A549 (cell line): Measurements from ENCODE around the gene PIP4K2A.

Source experiments
- CTCF ChIP-seq: fragments of >200 bp; sonication (Bioruptor Twin); formaldehyde crosslinking; IDR thresholded peaks from 3 replicates; pipeline ENCODE4 v1.5.1; 2016
- HDAC2 ChIP-seq: fragments of 200-600 bp; sonication (generic); IDR thresholded peaks from 2 replicates; pipeline ENCODE4 v1.6.1; 2016
- HOXB13 ChIP-seq: fragments of 250-450 bp; sonication (Bioruptor Pico); IDR thresholded peaks from 2 replicates; pipeline ENCODE4 v1.5.0; 2020; ENCODE audit warnings: low read depth, mild to moderate bottlenecking, moderate library complexity
- JUN ChIP-seq, 2 experiments: fragments of >200 bp; sonication (Bioruptor Twin); formaldehyde crosslinking; IDR thresholded peaks; 2 replicates in 1 of 2; 3 replicates in 1 of 2; pipeline ENCODE4 v1.6.1; 2016 to 2017
- JUNB ChIP-seq: fragments of >200 bp; sonication (Bioruptor Twin); formaldehyde crosslinking; IDR thresholded peaks from 2 replicates; pipeline ENCODE4 v1.6.1; 2016
- MAZ ChIP-seq: fragments of 150-350 bp; IDR thresholded peaks from 2 replicates; pipeline ENCODE4 v1.6.1; 2014; ENCODE audit warnings: antibody characterized with exemption, low read depth, low read length, borderline replicate concordance
- NR3C1 ChIP-seq: fragments of >200 bp; sonication (Bioruptor Twin); formaldehyde crosslinking; IDR thresholded peaks from 3 replicates; pipeline ENCODE4 v1.6.1; 2017
- PHF8 ChIP-seq: fragments of 200-600 bp; sonication (generic); IDR thresholded peaks from 2 replicates; pipeline ENCODE4 v1.6.1; 2016; ENCODE audit warnings: low read depth, mild to moderate bottlenecking, antibody characterized with exemption, moderate library complexity, borderline replicate concordance
- POLR2A ChIP-seq: IDR thresholded peaks from 2 replicates; pipeline ENCODE4 v1.6.1; 2012; ENCODE audit warnings: mild to moderate bottlenecking, low read length
- RCOR1 ChIP-seq: fragments of 150-350 bp; IDR thresholded peaks from 2 replicates; pipeline ENCODE4 v1.6.1; 2014; ENCODE audit warnings: antibody characterized with exemption, low read length, low read depth
- RFX5 ChIP-seq: fragments of 450-650 bp; IDR thresholded peaks from 2 replicates; pipeline ENCODE4 v1.7.1; 2014; ENCODE audit warnings: antibody characterized with exemption, mild to moderate bottlenecking, moderate library complexity
- SREBF2 ChIP-seq: fragments of 450-650 bp; IDR thresholded peaks from 2 replicates; pipeline ENCODE4 v1.6.1; 2014; ENCODE audit warnings: mild to moderate bottlenecking, moderate library complexity
- USF2 ChIP-seq: fragments of 450-650 bp; IDR thresholded peaks from 2 replicates; pipeline ENCODE4 v1.6.1; 2014; ENCODE audit warnings: antibody characterized with exemption

DNA sequence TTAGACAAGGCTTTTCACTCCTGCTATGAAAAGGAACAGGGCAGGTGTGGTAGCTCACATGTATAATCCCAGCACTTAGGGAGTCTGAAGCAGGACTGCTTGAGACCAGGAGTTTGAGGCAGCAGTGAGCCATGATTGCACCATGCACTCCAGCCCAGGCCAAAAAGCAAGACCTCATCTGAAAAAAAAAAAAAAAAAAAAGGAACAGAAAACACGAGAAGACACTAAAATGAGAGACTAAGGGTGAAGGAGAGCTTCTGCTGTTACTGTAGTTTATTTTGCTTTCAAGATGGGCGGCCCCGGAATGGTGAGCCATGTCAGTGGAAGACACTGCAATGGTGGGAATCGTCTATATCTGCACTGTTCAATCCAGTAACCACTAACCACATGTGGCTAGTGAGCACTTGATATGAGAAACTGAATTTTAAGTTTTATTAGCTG, 9.9 kb downstream of the PIP4K2A start:
- no peak for TF ChIP-seq HOXB13 (CRISPR knock-in tag)
- no peak for TF ChIP-seq POLR2A
- TF ChIP-seq NR3C1, result no peak
- TF ChIP-seq CTCF, result no peak
- no peak for TF ChIP-seq MAZ
- TF ChIP-seq RCOR1, result no peak
- no peak for TF ChIP-seq PHF8
- TF ChIP-seq SREBF2, result no peak
- no peak for TF ChIP-seq JUNB
- TF ChIP-seq HDAC2, result no peak
- no peak for TF ChIP-seq RFX5
- no peak for TF ChIP-seq JUN (IDR thresholded peaks at IDR 0.05)
- TF ChIP-seq USF2, result no peak
